ENCODE results near the gene RGL2.

The RGL2 gene

DNA sequence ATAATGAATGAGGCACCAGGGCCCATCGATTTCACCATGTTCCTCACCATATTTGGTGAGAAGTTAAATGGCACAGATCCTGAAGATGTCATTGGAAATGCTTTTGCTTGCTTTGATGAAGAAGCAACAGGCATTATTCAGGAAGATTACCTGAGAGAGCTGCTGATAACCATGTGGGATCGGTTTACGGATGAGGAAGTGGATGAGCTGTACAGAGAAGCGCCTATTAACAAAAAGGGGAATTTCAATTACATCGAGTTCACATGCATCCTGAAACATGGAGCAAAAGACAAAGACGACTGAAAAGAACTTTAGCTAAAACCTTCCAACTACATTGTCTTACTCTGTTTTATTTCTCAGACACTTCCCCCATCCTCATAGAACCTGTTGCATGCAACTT lies 40.5 kb upstream of the RGL2 start:
- H3K4me3 ChIP-seq (replicated peaks; ENCODE audit: low read depth, low read length), result no peak overlapping the region
- no peak for TF ChIP-seq CTCF (IDR thresholded peaks at IDR 0.05; ENCODE audit: insufficient read depth, low read length, poor library complexity, severe bottlenecking)
- H3K27me3 ChIP-seq (replicated peaks; ENCODE audit: control insufficient read depth, insufficient read depth, low read length), result no peaks in the 10 kb centered on the region
- no peak for DNase-seq (ENCODE audit: extremely low read depth, insufficient read length)
- no peaks in the 10 kb centered on the region for H3K36me3 ChIP-seq (ENCODE audit: control insufficient read depth, insufficient read depth, low read length)

- Histone ChIP-seq H3K36me3 (ENCODE audit: control insufficient read depth, insufficient read depth, low read length) (no peaks in the 10 kb centered on the region), H3K27me3 (replicated peaks; ENCODE audit: control insufficient read depth, insufficient read depth, low read length) (no peaks in the 10 kb centered on the region), H3K4me3 (replicated peaks; ENCODE audit: low read depth, low read length) (no peak overlapping the region)
- DNase-seq (ENCODE audit: extremely low read depth, insufficient read length), result no peak
- no peak for TF ChIP-seq CTCF (IDR thresholded peaks at IDR 0.05; ENCODE audit: insufficient read depth, low read length, poor library complexity, severe bottlenecking)
These were observed 37.8 kb upstream of the RGL2 start for GRCh38 chr6:33336495-33336894.

GRCh38 chr6:33335916-33336315 lies 37.2 kb upstream of the RGL2 start:
- Histone ChIP-seq H3K36me3 (ENCODE audit: control insufficient read depth, insufficient read depth, low read length) (no peaks in the 10 kb centered on the region), H3K27me3 (replicated peaks; ENCODE audit: control insufficient read depth, insufficient read depth, low read length) (no peaks in the 10 kb centered on the region), H3K4me3 (replicated peaks; ENCODE audit: low read depth, low read length) (no peak overlapping the region)
- DNase-seq (ENCODE audit: extremely low read depth, insufficient read length), result no peak
- TF ChIP-seq CTCF (IDR thresholded peaks at IDR 0.05; ENCODE audit: insufficient read depth, low read length, poor library complexity, severe bottlenecking), result no peak

DNA sequence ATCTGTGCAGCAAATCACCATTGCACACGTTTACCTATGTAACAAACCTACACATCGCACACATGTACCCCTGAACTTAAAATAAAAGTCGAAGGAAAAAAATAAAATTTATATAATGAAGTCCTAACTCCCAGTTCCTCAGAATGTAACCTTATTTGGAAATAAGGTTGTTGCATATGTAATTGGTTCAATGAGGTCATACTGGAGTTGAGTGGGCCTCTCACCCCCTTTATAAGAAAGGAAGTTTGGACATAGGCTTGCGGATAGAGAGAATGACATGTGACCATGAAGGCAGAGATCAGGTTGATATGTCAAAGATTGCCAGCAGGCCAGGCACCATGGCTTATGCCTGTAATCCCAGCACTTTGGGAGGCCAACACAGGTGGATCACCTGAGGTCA lies 34.9 kb upstream of the RGL2 start:
- no peak for TF ChIP-seq CTCF (IDR thresholded peaks at IDR 0.05; ENCODE audit: insufficient read depth, low read length, poor library complexity, severe bottlenecking)
- no peaks in the 10 kb centered on the region for H3K27me3 ChIP-seq (replicated peaks; ENCODE audit: control insufficient read depth, insufficient read depth, low read length)
- no peak for DNase-seq (ENCODE audit: extremely low read depth, insufficient read length)

GRCh38 chr6:33330736-33331135 lies 32.0 kb upstream of the RGL2 start:
- TF ChIP-seq CTCF (IDR thresholded peaks at IDR 0.05; ENCODE audit: insufficient read depth, low read length, poor library complexity, severe bottlenecking), result no peak
- DNase-seq (ENCODE audit: extremely low read depth, insufficient read length), result no peak

More for the DNA sequence above, 34.9 kb upstream of the RGL2 start:
- H3K36me3 ChIP-seq (ENCODE audit: control insufficient read depth, insufficient read depth, low read length), result no peaks in the 10 kb centered on the region
- no peak overlapping the region for H3K4me3 ChIP-seq (replicated peaks; ENCODE audit: low read depth, low read length)

GRCh38 chr6:33329058-33329457 lies 30.3 kb upstream of the RGL2 start:
- no peak for DNase-seq (ENCODE audit: extremely low read depth, insufficient read length)
- Histone ChIP-seq H3K27me3 (replicated peaks; ENCODE audit: control insufficient read depth, insufficient read depth, low read length) (no peaks in the 10 kb centered on the region), H3K36me3 (ENCODE audit: control insufficient read depth, insufficient read depth, low read length) (no peaks in the 10 kb centered on the region), H3K4me3 (replicated peaks; ENCODE audit: low read depth, low read length) (no peak overlapping the region)
- no peak for TF ChIP-seq CTCF (IDR thresholded peaks at IDR 0.05; ENCODE audit: insufficient read depth, low read length, poor library complexity, severe bottlenecking)

More at GRCh38 chr6:33330736-33331135, 32.0 kb upstream of the RGL2 start:
- Histone ChIP-seq H3K36me3 (ENCODE audit: control insufficient read depth, insufficient read depth, low read length) (no peaks in the 10 kb centered on the region), H3K27me3 (replicated peaks; ENCODE audit: control insufficient read depth, insufficient read depth, low read length) (no peaks in the 10 kb centered on the region), H3K4me3 (replicated peaks; ENCODE audit: low read depth, low read length) (no peak overlapping the region)
